Vein endothelial cell (primary cell): Measurements from ENCODE around the gene KRT16. TPM values are rescaled to one million over a fixed set of nuclear protein-coding genes. Genes with fewer than 3 reads are reported as not detected.

Experiments
- total RNA-seq: library from RNA; depleted of rRNA; stranded (reverse); fragments of >200 nt; gene quantifications from 2 replicates; pipeline ENCODE4 v1.2.3, GENCODE V29; 2012

Gene KRT16
- not detected in 2 replicates for total RNA-seq

DNA sequence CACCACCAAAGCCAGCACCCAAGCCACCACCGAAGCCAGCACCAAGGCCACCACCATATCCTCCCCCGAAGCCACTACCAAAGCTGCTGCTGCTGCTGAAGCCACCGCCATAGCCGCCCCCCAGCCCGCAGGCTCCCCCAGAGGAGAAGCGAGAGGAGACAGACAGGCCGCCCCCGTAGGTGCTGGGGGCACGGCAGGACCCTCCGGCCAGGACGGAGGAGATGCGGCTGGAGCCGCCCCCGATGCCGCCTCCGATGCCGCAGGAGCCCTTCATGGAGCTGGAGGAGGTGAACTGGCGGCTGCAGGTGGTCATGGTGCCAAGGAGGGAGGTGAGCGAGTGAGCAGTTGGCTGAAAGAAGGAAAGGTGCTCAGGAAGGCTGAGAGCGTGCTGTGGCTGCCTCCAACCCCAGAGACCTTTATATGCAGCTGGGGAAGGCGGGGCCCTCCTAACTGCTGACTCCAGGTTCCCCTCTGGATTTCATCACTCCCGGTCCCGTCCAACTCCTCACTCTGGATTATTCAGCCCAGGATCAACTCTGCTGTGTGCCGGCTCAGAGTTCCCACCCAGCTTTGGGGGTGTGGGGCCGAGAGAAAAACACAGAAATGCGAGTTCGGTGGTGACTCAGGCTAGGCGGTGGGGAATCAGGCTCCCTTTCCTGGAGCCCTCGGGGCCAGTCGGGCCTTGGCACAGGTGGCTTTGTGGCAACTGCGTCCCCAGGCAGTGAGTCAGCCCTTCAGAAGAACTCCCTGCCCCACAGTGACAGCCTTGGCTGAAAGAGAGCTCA, at the start of gene KRT16:
Gene KRT16 (minus strand): TSS at position 392 of the 785 bp plus-strand sequence. CDS start 79 bp downstream, at position 313.

DNA sequence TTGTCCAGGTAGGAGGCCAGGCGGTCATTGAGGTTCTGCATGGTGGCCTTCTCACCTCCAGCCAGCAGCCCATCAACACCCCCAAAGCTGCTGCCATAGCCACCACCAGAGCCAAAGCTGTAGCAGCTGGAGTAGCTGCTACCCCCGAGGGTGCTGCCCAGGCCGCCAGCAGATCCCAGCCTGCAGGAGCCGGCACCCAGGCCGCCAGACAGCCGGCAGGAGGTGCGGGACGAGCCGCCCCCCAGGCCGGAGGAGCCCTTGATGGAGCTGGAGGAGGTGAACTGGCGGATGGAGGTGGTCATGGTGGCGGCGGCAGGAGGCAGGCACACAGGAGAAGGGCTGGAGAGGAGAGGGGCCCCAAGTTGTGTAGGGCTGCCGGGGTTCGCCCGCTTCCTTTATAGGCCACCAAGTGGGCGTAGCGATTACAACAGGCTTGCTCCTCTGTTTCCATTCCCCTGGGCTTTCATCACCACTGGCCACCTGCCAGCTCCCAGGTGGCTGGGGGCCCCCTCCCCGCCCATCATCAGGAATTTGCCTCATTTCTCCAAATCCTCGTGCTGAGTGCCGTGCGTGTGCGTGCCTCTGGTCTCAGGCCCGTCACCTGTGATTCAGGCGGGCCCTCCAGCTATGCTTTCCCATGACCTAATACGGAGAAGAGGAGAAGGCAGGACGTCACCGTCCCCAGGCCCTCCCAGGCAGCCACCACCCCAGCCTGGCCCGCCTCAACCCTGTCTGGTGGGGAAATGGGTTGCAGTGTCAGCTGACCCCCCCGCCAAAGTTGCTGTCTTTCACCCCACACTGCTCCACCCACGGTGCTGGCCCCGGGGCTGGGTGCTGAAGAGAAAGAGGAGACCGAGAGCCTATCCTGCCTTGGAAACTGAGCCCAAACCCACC, 11.9 kb upstream of the KRT16 start, which contains the start of gene KRT17:
Gene KRT17 (minus strand): TSS at position 368 of the 894 bp plus-strand sequence. CDS start 66 bp downstream, at position 302.

GRCh38 chr17:41586863-41587495, 25.6 kb downstream of the KRT16 start, which contains the start of gene KRT14:
Gene KRT14, minus strand, starts transcription at chr17:41586895. Its CDS starts 61 bp downstream, at chr17:41586834.

DNA sequence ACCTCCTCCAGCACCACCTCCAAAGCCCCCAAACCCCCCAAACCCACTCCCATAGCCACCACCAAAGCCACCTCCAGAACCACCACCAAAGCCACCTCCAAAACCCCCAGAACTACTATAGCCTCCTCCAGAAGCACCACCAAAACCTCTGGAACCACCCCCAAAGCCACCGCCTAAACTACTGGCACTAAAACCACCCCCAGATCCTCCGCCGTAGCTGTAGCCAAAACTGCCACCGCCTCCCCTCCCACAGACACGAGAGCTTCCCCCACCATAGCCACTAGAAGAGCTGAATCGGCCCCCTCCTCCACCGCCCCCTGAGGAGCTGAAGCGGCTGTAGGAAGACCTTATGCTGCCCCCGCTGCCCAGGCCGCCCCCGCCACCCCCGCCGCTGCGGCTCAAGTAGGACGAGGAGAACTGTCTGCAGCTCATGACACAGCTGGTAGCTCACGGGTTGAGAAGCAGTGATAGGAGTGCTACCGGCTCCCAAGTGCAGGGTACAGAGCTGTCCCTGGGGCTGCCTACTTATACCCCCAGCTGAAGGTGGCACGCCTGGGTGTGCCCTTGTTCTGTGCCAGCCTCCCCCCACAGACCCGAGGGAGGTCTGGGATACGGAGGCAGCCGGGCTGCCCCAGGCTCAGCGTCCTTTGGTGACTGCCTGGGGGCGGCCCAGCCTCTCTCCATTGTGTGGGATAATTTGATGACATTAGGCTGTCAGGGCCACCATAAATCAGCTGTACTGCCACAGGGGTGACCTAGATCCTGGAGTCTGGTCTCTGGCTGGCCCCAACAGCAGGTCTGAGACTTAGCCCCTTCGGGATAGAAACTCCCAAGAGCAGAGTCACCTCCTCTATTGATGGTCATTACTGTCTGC, 40.8 kb downstream of the KRT16 start, which contains the start of gene KRT9:
Gene KRT9 (minus strand): TSS at position 499 of the 874 bp plus-strand sequence. CDS start 67 bp downstream, at position 432.

Other genes starting within 250 kb of the KRT16 start
- not detected in 2 replicates for gene KRT33B, start 243.0 kb downstream of the KRT16 start, total RNA-seq
- not detected in 2 replicates for gene KRT34, start 230.5 kb downstream of the KRT16 start, total RNA-seq
- gene KRT31, start 215.2 kb downstream of the KRT16 start, total RNA-seq = not detected in 2 replicates
- gene KRT37, start 188.2 kb downstream of the KRT16 start, total RNA-seq = not detected in 2 replicates
- not detected in 2 replicates for gene KRT38, start 171.8 kb downstream of the KRT16 start, total RNA-seq
- gene KRT32, start 145.4 kb downstream of the KRT16 start, total RNA-seq = not detected in 2 replicates
- gene KRT35, start 131.6 kb downstream of the KRT16 start, total RNA-seq = not detected in 2 replicates
- not detected in 2 replicates for gene KRT36, start 122.9 kb downstream of the KRT16 start, total RNA-seq
- not detected in 2 replicates for gene KRT13, start 107.2 kb downstream of the KRT16 start, total RNA-seq
- gene KRT15, start 93.9 kb downstream of the KRT16 start, total RNA-seq = 0.65 and 2.8 TPM in 2 replicates
- gene KRT19, start 84.5 kb downstream of the KRT16 start, total RNA-seq = 25.5 and 62.2 TPM in 2 replicates
- not detected in 2 replicates for gene KRT9, start 40.7 kb downstream of the KRT16 start, total RNA-seq
- gene KRT14, start 25.9 kb downstream of the KRT16 start, total RNA-seq = not detected in 2 replicates
- 0.38 TPM in 1 of 2 replicates, not detected in the other for gene KRT17, start 11.8 kb upstream of the KRT16 start, total RNA-seq
- 67.3 and 85.7 TPM in 2 replicates for gene EIF1, start 76.1 kb upstream of the KRT16 start, total RNA-seq
- gene GAST, start 99.6 kb upstream of the KRT16 start, total RNA-seq = not detected in 2 replicates
- under 0.01 and 0.29 TPM in 2 replicates for gene HAP1, start 121.9 kb upstream of the KRT16 start, total RNA-seq
- gene JUP, start 173.9 kb upstream of the KRT16 start, total RNA-seq = 258 and 336 TPM in 2 replicates
- 42.4 and 69.2 TPM in 2 replicates for gene P3H4, start 199.2 kb upstream of the KRT16 start, total RNA-seq
- 140 and 194 TPM in 2 replicates for gene FKBP10, start 200.2 kb upstream of the KRT16 start, total RNA-seq
- gene NT5C3B, start 223.5 kb upstream of the KRT16 start, total RNA-seq = 70.6 and 93.2 TPM in 2 replicates
- gene KLHL10, start 225.1 kb upstream of the KRT16 start, total RNA-seq = not detected in 2 replicates